ENCODE data around the gene DHRS1. TPM values are rescaled to one million over a fixed set of nuclear protein-coding genes. Genes with fewer than 3 reads are reported as not detected.

DHRS1 gene
- total and polyA plus RNA-seq, 2 of the 4 experiments (the other 2 are of a cell fraction), result 15.8 to 38.6 TPM

GRCh38 chr14:24260026-24260779 is 39.4 kb downstream of the DHRS1 start:
- H4K5ac ChIP-seq (ENCODE audit: low read depth, low read length), result no peak overlapping the region
- TF ChIP-seq, protein P1, sequence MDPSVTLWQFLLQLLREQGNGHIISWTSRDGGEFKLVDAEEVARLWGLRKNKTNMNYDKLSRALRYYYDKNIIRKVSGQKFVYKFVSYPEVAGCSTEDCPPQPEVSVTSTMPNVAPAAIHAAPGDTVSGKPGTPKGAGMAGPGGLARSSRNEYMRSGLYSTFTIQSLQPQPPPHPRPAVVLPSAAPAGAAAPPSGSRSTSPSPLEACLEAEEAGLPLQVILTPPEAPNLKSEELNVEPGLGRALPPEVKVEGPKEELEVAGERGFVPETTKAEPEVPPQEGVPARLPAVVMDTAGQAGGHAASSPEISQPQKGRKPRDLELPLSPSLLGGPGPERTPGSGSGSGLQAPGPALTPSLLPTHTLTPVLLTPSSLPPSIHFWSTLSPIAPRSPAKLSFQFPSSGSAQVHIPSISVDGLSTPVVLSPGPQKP (IDR thresholded peaks at IDR 0.05; ENCODE audit: borderline replicate concordance, low read depth, low read length), result no peak
- TF ChIP-seq RFX5 (IDR thresholded peaks at IDR 0.05; ENCODE audit: low read depth, low read length) (no peak), POLR2A (IDR thresholded peaks at IDR 0.05; ENCODE audit: low read depth, low read length) (no peak), RCOR1 (IDR thresholded peaks at IDR 0.05; ENCODE audit: insufficient replicate concordance, low read length) (no peak), NFE2L2 (IDR thresholded peaks at IDR 0.05; ENCODE audit: low read depth, low read length) (no peak), FOS (IDR thresholded peaks at IDR 0.05; ENCODE audit: low read depth, low read length) (no peak), CHD1 (IDR thresholded peaks at IDR 0.05; ENCODE audit: low read depth, low read length) (no peak), SMC3 (IDR thresholded peaks at IDR 0.05; ENCODE audit: low read depth, low read length) (no peak), BHLHE40 (IDR thresholded peaks at IDR 0.05; ENCODE audit: low read depth, low read length) (no peak), USF2 (IDR thresholded peaks at IDR 0.05; ENCODE audit: low read depth, low read length) (no peak), RAD21 (IDR thresholded peaks at IDR 0.05; ENCODE audit: low read length) (no peak)
- TF ChIP-seq, protein P2, sequence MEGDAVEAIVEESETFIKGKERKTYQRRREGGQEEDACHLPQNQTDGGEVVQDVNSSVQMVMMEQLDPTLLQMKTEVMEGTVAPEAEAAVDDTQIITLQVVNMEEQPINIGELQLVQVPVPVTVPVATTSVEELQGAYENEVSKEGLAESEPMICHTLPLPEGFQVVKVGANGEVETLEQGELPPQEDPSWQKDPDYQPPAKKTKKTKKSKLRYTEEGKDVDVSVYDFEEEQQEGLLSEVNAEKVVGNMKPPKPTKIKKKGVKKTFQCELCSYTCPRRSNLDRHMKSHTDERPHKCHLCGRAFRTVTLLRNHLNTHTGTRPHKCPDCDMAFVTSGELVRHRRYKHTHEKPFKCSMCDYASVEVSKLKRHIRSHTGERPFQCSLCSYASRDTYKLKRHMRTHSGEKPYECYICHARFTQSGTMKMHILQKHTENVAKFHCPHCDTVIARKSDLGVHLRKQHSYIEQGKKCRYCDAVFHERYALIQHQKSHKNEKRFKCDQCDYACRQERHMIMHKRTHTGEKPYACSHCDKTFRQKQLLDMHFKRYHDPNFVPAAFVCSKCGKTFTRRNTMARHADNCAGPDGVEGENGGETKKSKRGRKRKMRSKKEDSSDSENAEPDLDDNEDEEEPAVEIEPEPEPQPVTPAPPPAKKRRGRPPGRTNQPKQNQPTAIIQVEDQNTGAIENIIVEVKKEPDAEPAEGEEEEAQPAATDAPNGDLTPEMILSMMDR (conservative IDR thresholded peaks at IDR 0.05; ENCODE audit: low read depth, low read length), result no peak
- H3K4ac ChIP-seq (ENCODE audit: low read depth, low read length), result no peak overlapping the region; the same call in 1 of the 2 replicates
- ATAC-seq (ENCODE audit: low read depth) (no peak), DNase-seq (no peak)
- BruUV-seq (replicated peaks), result no TSS peak
- no peak overlapping the region for H3K14ac ChIP-seq (replicated peaks; ENCODE audit: low read depth, low read length)
- no peak overlapping the region for H3K9ac ChIP-seq (ENCODE audit: low read depth, low read length)
- no peak overlapping the region for H3K27ac ChIP-seq (ENCODE audit: insufficient read depth, low read length)
- in situ Hi-C loops (cut with MboI; ENCODE audit: low sequenced_read_pairs) (no loop called here), intact Hi-C loops (cut with micrococcal nuclease) (no loop called here), dilution Hi-C loops (cut with HindIII; ENCODE audit: low sequenced_read_pairs, unreplicated experiment) (no loop called here)
- ChIA-PET POLR2A (ENCODE audit: unreplicated experiment) (no interaction called here), CTCF (no interaction called here)
- no peak overlapping the region for H3K18ac ChIP-seq (ENCODE audit: low read depth, low read length)
- no peaks in the 10 kb centered on the region for H4K20me1 ChIP-seq (ENCODE audit: insufficient read depth, low read length)
- no peak overlapping the region for H3K4me3 ChIP-seq (ENCODE audit: insufficient read depth, low read depth, low read length)
- H4K91ac ChIP-seq (ENCODE audit: insufficient read depth, low read depth, low read length), result no peak overlapping the region
- H2BK15ac ChIP-seq (ENCODE audit: low read depth, low read length), result no peak overlapping the region
- peaks cover 0 to 2% of the 10 kb centered on the region in 2 experiments; a peak in 1 of 4 replicates for H3K79me1 ChIP-seq (ENCODE audit: low read depth in 1 of 2, low read length in 2 of 2)
- H3K4me1 ChIP-seq (ENCODE audit: control insufficient read depth, insufficient read depth, low read length), result peaks cover 8% of the 10 kb centered on the region
- no peak overlapping the region for H2BK20ac ChIP-seq (ENCODE audit: low read depth, low read length)
- H4K8ac ChIP-seq (ENCODE audit: low read depth in 2 of 2, low read length in 2 of 2), result peak overlapping the region in 1 of 2 experiments; percentile 65; a peak in 1 of 4 replicates
- no peak overlapping the region for H3K56ac ChIP-seq (ENCODE audit: extremely low read depth, insufficient read depth, low read length)
- H2BK120ac ChIP-seq (ENCODE audit: low read depth, low read length), result 0 out of 2 replicates have a peak overlapping the region, but pooled peaks have one; percentile 48
- no peaks in the 10 kb centered on the region for H3K9me3 ChIP-seq (ENCODE audit: control insufficient read depth, insufficient read depth, low read length)
- H3K9me1 ChIP-seq (ENCODE audit: insufficient read depth, low read length), result peaks cover 16% of the 10 kb centered on the region; the same call in 1 of the 2 replicates
- 70% methylated on average over 4 of the region's 16 CpGs; no CpG with 5 or more reads in 1 of the 2 experiments for WGBS, 2 experiments (ENCODE audit: extremely low coverage in 2 of 2, insufficient read length in 1 of 2)
- H3K36me3 ChIP-seq (ENCODE audit: control insufficient read depth, insufficient read depth, low read length), result no peaks in the 10 kb centered on the region
- H2AK9ac ChIP-seq (replicated peaks; ENCODE audit: low read depth, low read length, poor library complexity), result peak overlapping the region; percentile 42
- H2BK5ac ChIP-seq (ENCODE audit: low read depth, low read length, poor library complexity, severe bottlenecking), result no peak overlapping the region
- H2AFZ ChIP-seq (replicated peaks; ENCODE audit: low read length, poor library complexity), result no peak overlapping the region
- no peak overlapping the region for H3K4me2 ChIP-seq (ENCODE audit: low read depth, low read length)
- no peak overlapping the region for H3K23ac ChIP-seq (ENCODE audit: low read depth, low read length)
- H3K27me3 ChIP-seq (ENCODE audit: control insufficient read depth, insufficient read depth, low read length), result no peaks in the 10 kb centered on the region
- no peak overlapping the region for H2AK5ac ChIP-seq (ENCODE audit: low read depth, low read length)
